GM10266 (cell line): Measurements from ENCODE around the gene NT5C2.
"Not testable (repeated sequence)": the region's sequence is repeated elsewhere in the genome, so short reads cannot be mapped to it uniquely, and the experiment has no call there.

ENCODE experiments used
- DNase-seq: peaks from one replicate; pipeline ENCODE4 v3.0.0; 2012; ENCODE audit errors: extremely low spot score
- TF ChIP-seq, protein P1 (sequence below): IDR thresholded peaks from 2 replicates; pipeline ENCODE4 v1.5.1; 2012; ENCODE audit warnings: mild to moderate bottlenecking, low read depth; ENCODE audit not compliant: control insufficient read depth, insufficient read depth; ENCODE audit errors: missing control alignments

Gene NT5C2

DNA sequence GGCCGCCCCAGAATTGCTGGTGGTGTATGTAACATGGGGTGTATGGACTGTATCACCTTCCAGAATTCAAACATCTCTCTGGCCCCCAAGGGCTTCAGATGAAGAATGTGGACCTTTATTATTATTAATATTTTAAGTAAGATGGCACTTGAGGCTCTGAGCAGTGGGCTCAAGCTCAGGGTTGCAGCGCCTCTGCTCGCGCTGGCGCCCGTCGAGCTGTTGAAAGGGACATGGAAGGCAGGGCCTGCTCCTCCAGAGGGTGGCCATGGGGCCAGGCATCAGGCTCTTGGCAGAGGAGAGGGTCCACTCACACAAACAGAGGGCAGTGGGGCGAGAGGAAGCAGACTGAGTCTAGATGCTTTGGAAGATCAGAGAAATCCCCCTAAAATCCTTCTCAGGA lies 120.2 kb downstream of the NT5C2 start:
- TF ChIP-seq, protein P1, sequence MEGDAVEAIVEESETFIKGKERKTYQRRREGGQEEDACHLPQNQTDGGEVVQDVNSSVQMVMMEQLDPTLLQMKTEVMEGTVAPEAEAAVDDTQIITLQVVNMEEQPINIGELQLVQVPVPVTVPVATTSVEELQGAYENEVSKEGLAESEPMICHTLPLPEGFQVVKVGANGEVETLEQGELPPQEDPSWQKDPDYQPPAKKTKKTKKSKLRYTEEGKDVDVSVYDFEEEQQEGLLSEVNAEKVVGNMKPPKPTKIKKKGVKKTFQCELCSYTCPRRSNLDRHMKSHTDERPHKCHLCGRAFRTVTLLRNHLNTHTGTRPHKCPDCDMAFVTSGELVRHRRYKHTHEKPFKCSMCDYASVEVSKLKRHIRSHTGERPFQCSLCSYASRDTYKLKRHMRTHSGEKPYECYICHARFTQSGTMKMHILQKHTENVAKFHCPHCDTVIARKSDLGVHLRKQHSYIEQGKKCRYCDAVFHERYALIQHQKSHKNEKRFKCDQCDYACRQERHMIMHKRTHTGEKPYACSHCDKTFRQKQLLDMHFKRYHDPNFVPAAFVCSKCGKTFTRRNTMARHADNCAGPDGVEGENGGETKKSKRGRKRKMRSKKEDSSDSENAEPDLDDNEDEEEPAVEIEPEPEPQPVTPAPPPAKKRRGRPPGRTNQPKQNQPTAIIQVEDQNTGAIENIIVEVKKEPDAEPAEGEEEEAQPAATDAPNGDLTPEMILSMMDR: no peak
- no peak for DNase-seq

DNA sequence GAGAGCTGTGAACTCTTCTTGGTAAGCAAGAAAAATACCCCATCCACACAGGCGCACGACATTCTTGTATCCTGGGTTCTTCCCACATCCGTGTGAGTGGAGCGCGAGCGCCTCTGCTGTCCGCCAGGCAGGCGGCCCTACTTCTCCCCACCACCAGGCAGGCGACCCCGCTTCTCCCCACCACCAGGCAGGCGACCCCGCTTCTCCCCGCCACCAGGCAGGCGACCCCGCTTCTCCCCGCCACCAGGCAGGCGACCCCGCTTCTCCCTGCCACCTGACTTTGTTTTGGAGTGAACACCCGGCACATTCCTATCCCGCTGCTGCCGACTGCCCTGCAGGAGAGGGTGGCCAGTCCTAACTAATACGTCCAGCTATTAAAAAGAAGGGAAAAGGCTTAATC lies 120.8 kb downstream of the NT5C2 start:
- no peak for DNase-seq
- TF ChIP-seq, protein P1: no peak

DNA sequence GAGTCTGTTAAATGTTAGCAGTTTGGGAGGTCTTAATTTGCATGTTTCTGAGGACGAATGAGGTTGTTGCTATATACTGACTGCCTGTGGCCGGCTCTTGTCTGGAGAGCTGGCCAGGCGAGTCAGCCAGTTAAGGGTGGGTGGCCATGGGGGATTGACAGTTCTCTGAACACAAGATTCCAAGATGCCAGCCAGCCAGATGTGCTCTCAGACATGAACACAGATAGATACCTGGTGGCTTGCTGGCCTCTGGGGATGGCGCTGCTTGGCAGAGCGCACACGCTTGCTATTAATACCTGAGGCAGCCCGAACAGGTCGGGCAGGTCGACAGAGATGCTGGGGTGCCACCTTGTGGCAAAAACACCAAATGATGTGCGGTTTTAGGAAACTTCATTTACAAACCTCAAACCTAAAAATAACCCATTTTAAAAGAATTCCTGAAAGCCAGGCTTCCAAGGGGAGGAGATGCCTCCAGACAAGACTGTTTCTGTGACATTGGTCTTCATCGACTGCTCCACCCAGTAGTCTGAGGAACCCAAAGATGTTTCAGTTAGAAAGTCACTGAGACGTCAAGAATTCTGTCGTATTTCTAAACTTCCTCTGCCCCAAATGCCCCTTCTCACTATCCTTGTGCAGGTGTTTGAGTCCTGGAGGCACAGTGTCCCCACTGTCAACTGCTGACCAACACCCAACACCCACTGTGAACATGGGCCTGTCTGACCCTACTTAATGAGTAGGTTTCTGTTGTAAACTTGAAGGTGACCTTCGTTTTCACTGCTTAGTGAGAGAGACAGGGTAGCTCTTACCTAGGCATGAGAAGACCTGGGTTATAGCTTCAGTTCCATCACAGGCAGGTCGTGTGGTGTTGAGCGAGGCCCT lies 123.4 kb downstream of the NT5C2 start:
- peak; percentile 70 for DNase-seq

DNA sequence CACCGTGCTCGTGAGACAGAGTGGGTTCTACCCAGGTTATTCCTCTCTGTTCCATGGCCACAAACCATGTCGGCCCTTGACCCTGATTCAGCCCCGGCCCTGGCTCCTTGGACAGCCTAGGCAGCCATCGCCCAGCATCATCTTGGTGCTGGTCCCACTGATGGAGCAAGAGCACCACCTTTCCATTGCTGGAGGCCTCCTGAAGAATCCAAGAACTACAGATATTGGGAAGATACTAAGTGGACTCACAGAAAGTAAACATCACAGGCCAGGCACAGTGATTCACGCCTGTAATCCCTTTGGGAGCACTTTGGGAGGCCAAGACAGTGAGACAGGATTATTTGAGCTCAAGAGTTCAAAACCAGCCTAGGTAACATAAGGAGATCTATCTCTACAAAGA lies 125.1 kb downstream of the NT5C2 start:
- DNase-seq: no peak

More for the DNA sequence above, 123.4 kb downstream of the NT5C2 start:
- TF ChIP-seq, protein P1: peak; percentile 73

GRCh38 chr10:103067484-103067883 lies 125.6 kb downstream of the NT5C2 start:
- TF ChIP-seq, protein P1: no peak
- no peak for DNase-seq

More for the DNA sequence above, 125.1 kb downstream of the NT5C2 start:
- TF ChIP-seq, protein P1: no peak

GRCh38 chr10:103067099-103067477 lies 126.0 kb downstream of the NT5C2 start:
- DNase-seq: not testable (repeated sequence)

- DNase-seq: no peak
- TF ChIP-seq, protein P1: no peak
Measured at GRCh38 chr10:103066141-103067098, 126.7 kb downstream of the NT5C2 start.
